Naive thymus-derived CD4-positive, alpha-beta T cell (primary cell): Measurements from ENCODE around the gene CD244. TPM values are rescaled to one million over a fixed set of nuclear protein-coding genes. Genes with fewer than 3 reads are reported as not detected.
A peak's percentile ranks its signal among the peaks of the same experiment; 100 is the strongest.
"Not testable (repeated sequence)": the region's sequence is repeated elsewhere in the genome, so short reads cannot be mapped to it uniquely, and the experiment has no call there.

Experiments used
- ATAC-seq: fragments of 150-1000 bp; cut with Tn5 transposase; 2 replicates; pipeline ENCODE4 v1.10.0; 2021; ENCODE audit warnings: mild to moderate bottlenecking, moderate library complexity
- CTCF ChIA-PET: fragments of 350-600 bp; sonication (Branson Sonifier 250); formaldehyde crosslinking; loops from one replicate; lab custom pipeline; 2021; ENCODE audit warnings: antibody characterized with exemption; lab: Charles Lee
- POLR2A ChIA-PET: fragments of 350-600 bp; sonication (Branson Sonifier 250); formaldehyde crosslinking; loops from one replicate; lab custom pipeline; 2021; ENCODE audit warnings: antibody characterized with exemption, inconsistent platforms; lab: Charles Lee
- DNase-seq, 9 donors: peaks; one replicate each; pipeline versions ENCODE4 v3.0.0 to v3.0.0-alpha.2; 2020 to 2022; ENCODE audit warnings: mixed read lengths in 1 of 9
- H3K27ac ChIP-seq: one replicate; pipeline ENCODE4 v1.7.0; 2013; ENCODE audit warnings: mild to moderate bottlenecking, low read depth, low read length, moderate library complexity
- H3K27me3 ChIP-seq, 2 donors: one replicate each; pipeline ENCODE4 v1.7.0; 2013; ENCODE audit warnings: low read length in 2 of 2, mild to moderate bottlenecking in 2 of 2, moderate library complexity in 2 of 2; ENCODE audit not compliant: control insufficient read depth in 2 of 2, insufficient read depth in 2 of 2
- H3K36me3 ChIP-seq, 3 experiments: 1 replicate in 2 of 3; 2 replicates in 1 of 3; pipeline ENCODE4 v1.7.0; 2013; ENCODE audit warnings: low read length in 3 of 3, mild to moderate bottlenecking in 3 of 3, moderate library complexity in 1 of 3; ENCODE audit not compliant: insufficient read depth in 3 of 3, control insufficient read depth in 2 of 3
- H3K4me1 ChIP-seq, 2 donors: one replicate each; pipeline ENCODE4 v1.7.0; 2013; ENCODE audit warnings: low read length in 2 of 2, mild to moderate bottlenecking in 2 of 2, moderate library complexity in 1 of 2; ENCODE audit not compliant: control insufficient read depth in 2 of 2, insufficient read depth in 2 of 2
- H3K4me3 ChIP-seq: 2 replicates; pipeline ENCODE4 v1.7.0; 2013; ENCODE audit warnings: mild to moderate bottlenecking, low read length
- H3K9me3 ChIP-seq, 3 experiments: 1 replicate in 2 of 3; 2 replicates in 1 of 3; pipeline ENCODE4 v1.7.0; 2013; ENCODE audit warnings: low read length in 3 of 3; ENCODE audit not compliant: control insufficient read depth in 2 of 3
- H3K27ac Mint-ChIP-seq, 9 donors: one replicate each; pipeline ENCODE4 v1.8.0; 2020 to 2022; ENCODE audit warnings: mixed read lengths in 9 of 9, mild to moderate bottlenecking in 8 of 9, moderate library complexity in 5 of 9, inconsistent platforms in 2 of 9
- H3K27me3 Mint-ChIP-seq, 5 donors: one replicate each; pipeline ENCODE4 v1.8.0; 2021 to 2022; ENCODE audit warnings: mixed read lengths in 5 of 5, mild to moderate bottlenecking in 1 of 5
- H3K36me3 Mint-ChIP-seq, 5 donors: one replicate each; pipeline ENCODE4 v1.8.0; 2020 to 2022; ENCODE audit warnings: mixed read lengths in 5 of 5, mild to moderate bottlenecking in 3 of 5, inconsistent platforms in 1 of 5
- H3K4me1 Mint-ChIP-seq, 7 donors: one replicate each; pipeline ENCODE4 v1.8.0; 2020 to 2022; ENCODE audit warnings: mixed read lengths in 7 of 7, mild to moderate bottlenecking in 3 of 7, inconsistent platforms in 1 of 7
- H3K4me3 Mint-ChIP-seq, 10 donors: one replicate each; pipeline ENCODE4 v1.8.0; 2020 to 2022; ENCODE audit warnings: mild to moderate bottlenecking in 10 of 10, mixed read lengths in 10 of 10, moderate library complexity in 6 of 10, inconsistent platforms in 2 of 10
- H3K9me3 Mint-ChIP-seq, 11 donors: one replicate each; pipeline ENCODE4 v1.8.0; 2020 to 2022; ENCODE audit warnings: mixed read lengths in 11 of 11, mild to moderate bottlenecking in 4 of 11, inconsistent platforms in 1 of 11, moderate library complexity in 1 of 11
- intact Hi-C, 2 donors: fragments of 100-400 bp; cut with micrococcal nuclease; formaldehyde crosslinking; loops; one replicate each; pipeline ENCODE4 v1.15.1; 2023
- polyA plus RNA-seq, 2 donors: library from polyadenylated mRNA; unstranded; fragments of 300-500 nt; fragmentation: Illumina TruSeq; gene quantifications; one replicate each; pipeline ENCODE4 v1.2.3, GENCODE V29; 2021
- total RNA-seq, 6 experiments: library from RNA in 5 of 6; stranded (reverse) in 5 of 6; gene quantifications; 1 replicate in 5 of 6; 2 replicates in 1 of 6; pipeline ENCODE4 v1.2.3 and lab custom pipeline; 2021 to 2026

The CD244 gene
- total and polyA plus RNA-seq, 7 experiments from 2014 or later = 0.27 to 33.6 (median 3.9) TPM

DNA sequence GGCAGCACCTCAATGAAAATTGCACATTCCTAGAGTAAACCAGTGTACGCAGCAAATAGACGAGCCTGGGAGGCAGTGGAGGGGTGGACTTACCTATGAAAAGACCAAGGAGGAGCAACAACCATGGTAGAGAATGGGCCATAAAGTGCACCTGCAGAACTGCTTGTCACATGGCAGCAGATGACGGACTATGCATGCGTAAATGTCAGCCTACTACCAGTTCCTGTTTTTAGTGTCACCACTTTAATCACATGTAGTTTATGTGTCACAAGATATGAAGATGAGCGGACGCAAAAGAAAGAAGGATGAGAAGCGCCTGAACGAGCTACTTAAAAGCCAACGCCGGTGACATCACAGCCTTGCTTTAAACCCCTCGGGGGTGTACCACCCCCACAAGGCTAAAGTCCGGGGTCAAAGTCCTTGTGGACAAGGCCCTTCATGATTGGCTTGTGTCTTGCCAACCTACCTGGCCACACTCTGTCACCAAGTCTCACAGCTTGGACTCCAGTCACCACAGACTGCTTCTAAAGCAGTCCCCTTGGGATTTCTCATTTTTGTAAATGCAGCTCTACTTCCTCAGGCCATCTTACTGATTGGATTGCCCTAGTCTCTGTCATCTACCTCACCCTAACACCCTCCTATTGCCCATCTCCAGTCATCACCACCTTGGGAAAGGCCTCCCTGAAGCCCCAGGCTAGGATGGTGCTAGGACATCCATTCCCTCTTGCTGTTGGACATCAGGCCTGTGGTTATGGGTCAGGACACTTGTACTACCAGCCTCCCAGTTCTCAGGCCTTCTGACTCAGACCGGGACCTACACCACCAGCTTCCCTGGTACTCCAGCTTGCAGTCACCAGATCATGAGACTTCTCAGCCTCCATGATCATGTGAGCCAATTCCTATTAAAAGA is 72.7 kb downstream of the CD244 start:
- peaks cover 12 to 19% (median 16%) of the 10 kb centered on the region in 7 donors for H3K4me1 Mint-ChIP-seq
- H3K9me3 Mint-ChIP-seq = peaks cover 0 to 1% (median 0%) of the 10 kb centered on the region in 11 donors
- H3K4me3 Mint-ChIP-seq = no peak overlapping the region
- intact Hi-C loops = no loop called here
- H3K27me3 Mint-ChIP-seq = peaks cover 0 to 22% (median 0%) of the 10 kb centered on the region in 5 donors
- no peak for DNase-seq
- ATAC-seq = peak; percentile 85
- H3K36me3 Mint-ChIP-seq = peaks cover 0 to 2% (median 0%) of the 10 kb centered on the region in 5 donors
- peak overlapping the region in 5 of 9 donors; percentile 24 to 56 (median 48) for H3K27ac Mint-ChIP-seq
- Histone ChIP-seq H3K4me1 (peaks cover 0 to 3% of the 10 kb centered on the region in 2 donors), H3K27ac (no peak overlapping the region), H3K9me3 (no peaks in the 10 kb centered on the region), H3K36me3 (no peaks in the 10 kb centered on the region), H3K4me3 (no peak overlapping the region), H3K27me3 (no peaks in the 10 kb centered on the region)
- ChIA-PET POLR2A (interaction anchor here (0.8 kb wide), 1 partner anchor 328 kb away, joined by 6 read pairs; the partner anchor contains the start of genes NIT1 and PFDN2), CTCF (interaction anchor here (1.0 kb wide), 2 partner anchors 9 to 12 kb away, joined by 3 read pairs; no protein-coding TSS in a partner anchor)

DNA sequence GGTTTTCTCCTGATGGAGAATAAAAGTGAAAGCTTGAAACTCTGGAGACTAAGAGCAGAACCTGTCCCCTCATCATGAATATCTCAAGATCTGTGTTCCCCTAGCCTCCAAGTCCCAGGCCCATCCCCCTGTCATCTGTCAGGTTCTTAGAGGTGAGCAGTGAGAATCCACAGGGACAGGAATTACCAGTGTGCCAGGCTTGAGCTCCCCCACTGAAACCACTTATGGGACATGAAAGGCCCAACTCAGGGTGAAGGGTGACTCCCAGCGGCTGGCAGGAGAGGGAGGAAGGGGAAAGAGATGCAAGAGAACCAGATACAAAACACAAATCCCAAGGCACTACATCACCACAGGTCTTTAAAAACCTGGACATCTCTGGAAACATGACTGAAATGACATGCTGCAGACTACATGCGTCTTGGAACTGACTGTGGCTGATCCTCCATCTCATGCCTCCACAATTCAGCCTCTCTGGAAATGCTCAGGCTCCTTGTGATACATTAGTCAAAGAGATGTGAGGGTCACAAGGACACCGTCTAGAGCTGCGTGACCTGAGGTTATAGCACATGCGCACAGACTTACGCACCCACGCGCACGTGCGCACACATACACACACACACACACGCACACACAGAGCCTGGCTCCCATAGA is 73.5 kb downstream of the CD244 start:
- no peak overlapping the region for H3K4me3 ChIP-seq
- Mint-ChIP-seq H3K4me1 (peaks cover 7 to 12% (median 8%) of the 10 kb centered on the region in 7 donors), H3K27me3 (peaks cover 0 to 19% (median 0%) of the 10 kb centered on the region in 5 donors), H3K9me3 (peaks cover 0 to 1% (median 0%) of the 10 kb centered on the region in 11 donors), H3K36me3 (peaks cover 0 to 2% (median 0%) of the 10 kb centered on the region in 5 donors), H3K4me3 (no peak overlapping the region), H3K27ac (peak overlapping the region in 1 of 9 donors; percentile 56)
- ATAC-seq (no peak), DNase-seq (no peak)
- H3K27ac ChIP-seq = no peak overlapping the region
- no peaks in the 10 kb centered on the region for H3K4me1 ChIP-seq
- intact Hi-C loops = no loop called here
- H3K36me3 ChIP-seq = no peaks in the 10 kb centered on the region
- POLR2A ChIA-PET = interaction anchor here (0.7 to 0.8 kb wide), 2 partner anchors 315 to 328 kb away, joined by 3 to 6 read pairs; partner anchors contain the start of genes NIT1 and PFDN2
- CTCF ChIA-PET = interaction anchor here (1.0 kb wide), 1 partner anchor 12 kb away, joined by 3 read pairs; no protein-coding TSS in a partner anchor
- no peaks in the 10 kb centered on the region for H3K27me3 ChIP-seq
- no peaks in the 10 kb centered on the region for H3K9me3 ChIP-seq

DNA sequence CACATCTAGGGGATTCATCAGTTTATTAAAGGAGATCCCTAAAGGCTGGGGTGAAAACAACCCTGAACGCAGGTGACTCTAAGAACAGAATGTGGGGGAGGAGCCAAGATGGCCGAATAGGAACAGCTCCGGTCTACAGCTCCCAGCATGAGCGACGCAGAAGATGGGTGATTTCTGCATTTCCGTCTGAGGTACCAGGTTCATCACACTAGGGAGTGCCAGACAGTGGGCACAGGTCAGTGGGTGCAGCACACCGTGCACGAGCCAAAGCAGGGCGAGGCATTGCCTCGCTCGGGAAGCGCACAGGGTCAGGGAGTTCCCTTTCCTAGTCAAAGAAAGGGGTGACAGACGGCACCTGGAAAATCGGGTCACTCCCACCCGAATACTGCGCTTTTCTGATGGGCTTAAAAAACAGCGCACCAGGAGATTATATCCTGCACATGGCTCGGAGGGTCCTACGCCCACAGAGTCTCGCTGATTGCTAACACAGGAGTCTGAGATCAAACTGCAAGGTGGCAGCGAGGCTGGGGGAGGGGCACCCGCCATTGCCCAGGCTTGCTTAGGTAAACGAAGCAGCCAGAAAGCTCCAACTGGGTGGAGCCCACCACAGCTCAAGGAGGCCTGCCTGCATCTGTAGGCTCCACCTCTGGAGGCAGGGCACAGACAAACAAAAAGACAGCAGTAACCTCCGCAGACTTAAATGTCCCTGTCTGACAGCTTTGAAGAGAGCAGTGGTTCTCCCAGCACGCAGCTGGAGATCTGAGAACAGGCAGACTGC is 79.5 kb downstream of the CD244 start:
- not testable (repeated sequence) for H3K36me3 Mint-ChIP-seq, H3K9me3 Mint-ChIP-seq, H3K27me3 ChIP-seq, H3K9me3 ChIP-seq, H3K4me3 ChIP-seq, H3K27ac ChIP-seq, H3K36me3 ChIP-seq, ATAC-seq
- Mint-ChIP-seq H3K4me3 (peak overlapping the region in 5 of 10 donors; percentile 33 to 56 (median 45)), H3K27ac (peak overlapping the region in 4 of 9 donors; percentile 42 to 73 (median 64)), H3K4me1 (peaks cover 0 to 12% (median 11%) of the 10 kb centered on the region in 7 donors), H3K27me3 (peaks cover 0 to 16% (median 0%) of the 10 kb centered on the region in 5 donors)
- peaks cover 0 to 13% of the 10 kb centered on the region in 2 donors for H3K4me1 ChIP-seq
- intact Hi-C loops = loop anchor here in 1 of 2 donors (1.0 kb wide), 1 partner anchor 15 kb away; no protein-coding TSS in a partner anchor
- POLR2A ChIA-PET = interaction anchor here (1.4 kb wide), 1 partner anchor 16 kb away, joined by 3 read pairs; no protein-coding TSS in a partner anchor
- peak in 5 of 9 donors; percentile 25 to 52 (median 35) for DNase-seq
- CTCF ChIA-PET = interaction anchor here (0.6 to 1.0 kb wide), 4 partner anchors 13 to 207 kb away, joined by 4 to 6 read pairs (median 4); partner anchors contain the start of gene LY9

DNA sequence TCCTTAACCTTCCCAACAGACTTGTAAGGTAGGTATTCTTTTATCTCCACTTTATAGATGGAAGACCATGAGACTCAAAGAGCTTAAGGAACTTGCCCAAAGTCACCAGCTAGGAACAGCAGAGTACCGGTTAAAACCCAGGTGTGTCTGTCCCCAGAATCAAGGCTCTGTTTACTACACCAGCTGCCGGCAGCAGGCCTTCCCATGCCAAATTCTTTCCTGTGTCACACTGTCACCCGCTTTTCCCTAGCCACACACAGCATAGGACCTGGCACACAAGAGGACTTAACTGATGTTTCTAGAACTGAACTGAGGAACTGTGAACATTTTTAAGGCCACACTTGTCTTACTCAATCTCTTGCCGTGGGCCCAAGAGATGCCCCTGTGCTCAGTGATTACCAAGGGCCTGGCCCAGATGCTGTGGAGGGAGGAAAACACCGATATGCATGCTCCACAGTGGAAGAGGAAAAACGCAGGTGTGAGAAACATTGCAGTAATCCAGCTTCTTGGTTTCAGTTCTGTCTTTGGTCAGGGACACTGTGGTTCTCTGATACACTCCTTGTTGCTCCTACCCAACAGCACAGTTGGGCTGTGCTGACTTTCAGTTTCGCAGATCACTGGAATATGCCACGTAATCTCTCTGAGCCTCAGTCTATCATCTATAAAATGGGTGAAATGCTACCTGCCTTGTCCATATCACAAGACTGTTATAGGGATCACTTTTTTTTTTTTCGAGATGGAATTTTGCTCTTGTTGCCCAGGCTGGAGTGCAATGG is 80.6 kb downstream of the CD244 start:
- intact Hi-C loops = loop anchor here in 1 of 2 donors (1.0 kb wide), 1 partner anchor 16 kb away; no protein-coding TSS in a partner anchor
- no peak overlapping the region for H3K27ac ChIP-seq
- peaks cover 0 to 13% of the 10 kb centered on the region in 2 donors for H3K4me1 ChIP-seq
- DNase-seq (no peak), ATAC-seq (peak; percentile 80)
- H3K4me3 ChIP-seq = no peak overlapping the region
- Mint-ChIP-seq H3K4me3 (peak overlapping the region in 1 of 10 donors; percentile 48), H3K4me1 (peaks cover 6 to 19% (median 17%) of the 10 kb centered on the region in 7 donors), H3K27me3 (peaks cover 0 to 16% (median 0%) of the 10 kb centered on the region in 5 donors), H3K36me3 (no peaks in the 10 kb centered on the region), H3K27ac (peak overlapping the region in 5 of 9 donors; percentile 23 to 81 (median 51)), H3K9me3 (no peaks in the 10 kb centered on the region)
- H3K36me3 ChIP-seq = no peaks in the 10 kb centered on the region
- CTCF ChIA-PET = interaction anchor here (1.0 to 3.3 kb wide), 13 partner anchors 12 to 173 kb away, joined by 3 to 15 read pairs (median 5); partner anchors contain the start of genes ITLN2 and LY9
- H3K27me3 ChIP-seq = no peaks in the 10 kb centered on the region
- no peaks in the 10 kb centered on the region for H3K9me3 ChIP-seq
- POLR2A ChIA-PET = interaction anchor here (0.6 to 2.0 kb wide), 7 partner anchors 14 to 172 kb away, joined by 3 to 9 read pairs (median 4); partner anchors contain the start of gene LY9

DNA sequence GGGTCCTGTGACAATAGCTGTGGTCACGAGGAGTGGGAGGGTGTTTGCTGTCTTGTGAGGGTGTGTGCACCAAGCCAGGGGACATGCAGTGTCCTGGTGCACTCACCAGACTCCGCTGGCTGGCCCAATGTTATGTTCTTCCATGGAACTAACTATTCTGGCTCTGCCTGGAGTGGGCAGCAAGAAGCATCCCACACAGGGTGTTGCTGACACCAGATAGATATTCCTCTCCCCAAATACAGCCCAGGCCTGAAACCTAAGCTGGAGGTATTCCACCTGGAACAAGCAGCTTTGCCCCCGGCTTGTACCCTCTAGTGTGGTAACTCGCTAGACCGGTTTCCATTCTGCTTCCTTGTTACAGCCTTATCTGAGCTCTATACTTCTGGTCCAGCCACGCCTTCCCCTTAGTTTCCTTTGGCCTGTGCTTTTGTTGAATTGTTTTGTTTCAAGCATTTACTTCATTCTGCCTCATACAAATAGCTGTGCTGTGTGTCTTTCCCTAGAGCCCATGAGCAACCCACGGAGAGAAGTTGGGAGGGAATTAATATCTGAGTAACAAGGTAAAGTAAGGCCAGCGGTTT is 81.4 kb downstream of the CD244 start:
- Mint-ChIP-seq H3K4me3 (no peak overlapping the region), H3K27me3 (peaks cover 0 to 12% (median 0%) of the 10 kb centered on the region in 5 donors), H3K27ac (peak overlapping the region in 2 of 9 donors; percentile 1 to 71), H3K9me3 (no peaks in the 10 kb centered on the region), H3K4me1 (peaks cover 7 to 19% (median 17%) of the 10 kb centered on the region in 7 donors), H3K36me3 (no peaks in the 10 kb centered on the region)
- peaks cover 0 to 13% of the 10 kb centered on the region in 2 donors for H3K4me1 ChIP-seq
- DNase-seq (no peak), ATAC-seq (no peak)
- no peaks in the 10 kb centered on the region for H3K36me3 ChIP-seq
- H3K4me3 ChIP-seq = no peak overlapping the region
- intact Hi-C loops = no loop called here
- no peak overlapping the region for H3K27ac ChIP-seq
- no peaks in the 10 kb centered on the region for H3K9me3 ChIP-seq
- CTCF ChIA-PET = interaction anchor here (1.0 to 3.3 kb wide), 13 partner anchors 9 to 173 kb away, joined by 3 to 15 read pairs (median 4); partner anchors contain the start of genes ITLN2 and LY9
- H3K27me3 ChIP-seq = no peaks in the 10 kb centered on the region
- POLR2A ChIA-PET = interaction anchor here (0.6 to 2.0 kb wide), 7 partner anchors 13 to 171 kb away, joined by 3 to 9 read pairs (median 4); partner anchors contain the start of gene LY9
